Activated gamma-delta T cell treated with Interleukin-2 at 50 U/mL for 16 hours (primary cell): ENCODE measurements around the gene ELAPOR2.
"Not testable (repeated sequence)": the region's sequence is repeated elsewhere in the genome, so short reads cannot be mapped to it uniquely, and the experiment has no call there.

Experiments used
- DNase-seq: peaks from one replicate; pipeline ENCODE4 v3.0.0-alpha.2; 2020

Gene ELAPOR2

DNA sequence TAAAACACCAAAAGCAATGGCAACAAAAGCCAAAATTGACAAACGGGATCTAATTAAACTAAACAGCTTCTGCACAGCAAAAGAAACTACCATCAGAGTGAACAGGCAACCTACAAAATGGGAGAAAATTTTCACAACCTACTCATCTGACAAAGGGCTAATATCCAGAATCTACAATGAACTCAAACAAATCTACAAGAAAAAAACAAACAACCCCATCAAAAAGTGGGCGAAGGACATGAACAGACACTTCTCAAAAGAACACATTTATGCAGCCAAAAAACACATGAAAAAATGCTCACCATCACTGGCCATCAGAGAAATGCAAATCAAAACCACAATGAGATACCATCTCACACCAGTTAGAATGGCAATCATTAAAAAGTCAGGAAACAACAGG, 14.7 kb downstream of the ELAPOR2 start:
- not testable (repeated sequence) for DNase-seq

DNA sequence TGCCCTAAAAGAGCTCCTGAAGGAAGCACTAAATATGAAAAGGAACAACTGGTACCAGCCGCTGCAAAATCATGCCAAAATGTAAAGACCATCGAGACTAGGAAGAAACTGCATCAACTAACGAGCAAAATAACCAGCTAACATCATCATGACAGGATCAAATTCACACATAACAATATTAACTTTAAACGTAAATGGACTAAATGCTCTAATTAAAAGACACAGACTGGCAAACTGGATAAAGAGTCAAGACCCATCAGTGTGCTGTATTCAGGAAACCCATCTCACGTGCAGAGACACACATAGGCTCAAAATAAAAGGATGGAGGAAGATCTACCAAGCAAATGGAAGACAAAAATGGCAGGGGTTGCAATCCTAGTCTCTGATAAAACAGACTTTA, 17.9 kb downstream of the ELAPOR2 start:
- DNase-seq, result not testable (repeated sequence)

DNA sequence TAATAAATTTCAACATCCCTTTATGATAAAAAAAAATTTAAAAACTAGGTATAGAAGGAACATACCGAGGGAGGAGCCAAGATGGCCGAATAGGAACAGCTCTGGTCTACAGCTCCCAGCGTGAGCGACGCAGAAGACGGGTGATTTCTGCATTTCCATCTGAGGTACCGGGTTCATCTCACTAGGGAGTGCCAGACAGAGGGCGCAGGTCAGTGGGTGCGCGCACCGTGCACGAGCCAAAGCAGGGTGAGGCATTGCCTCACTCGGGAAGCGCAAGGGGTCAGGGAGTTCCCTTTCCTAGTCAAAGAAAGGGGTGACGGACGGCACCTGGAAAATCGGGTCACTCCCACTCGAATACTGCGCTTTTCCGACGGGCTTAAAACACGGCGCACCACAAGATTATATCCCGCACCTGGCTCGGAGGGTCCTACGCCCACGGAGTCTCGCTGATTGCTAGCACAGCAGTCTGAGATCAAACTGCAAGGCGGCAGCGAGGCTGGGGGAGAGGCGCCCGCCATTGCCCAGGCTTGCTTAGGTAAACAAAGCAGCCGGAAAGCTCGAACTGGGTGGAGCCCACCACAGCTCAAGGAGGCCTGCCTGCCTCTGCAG, 19.7 kb downstream of the ELAPOR2 start:
- DNase-seq, result peak; percentile 34

DNA sequence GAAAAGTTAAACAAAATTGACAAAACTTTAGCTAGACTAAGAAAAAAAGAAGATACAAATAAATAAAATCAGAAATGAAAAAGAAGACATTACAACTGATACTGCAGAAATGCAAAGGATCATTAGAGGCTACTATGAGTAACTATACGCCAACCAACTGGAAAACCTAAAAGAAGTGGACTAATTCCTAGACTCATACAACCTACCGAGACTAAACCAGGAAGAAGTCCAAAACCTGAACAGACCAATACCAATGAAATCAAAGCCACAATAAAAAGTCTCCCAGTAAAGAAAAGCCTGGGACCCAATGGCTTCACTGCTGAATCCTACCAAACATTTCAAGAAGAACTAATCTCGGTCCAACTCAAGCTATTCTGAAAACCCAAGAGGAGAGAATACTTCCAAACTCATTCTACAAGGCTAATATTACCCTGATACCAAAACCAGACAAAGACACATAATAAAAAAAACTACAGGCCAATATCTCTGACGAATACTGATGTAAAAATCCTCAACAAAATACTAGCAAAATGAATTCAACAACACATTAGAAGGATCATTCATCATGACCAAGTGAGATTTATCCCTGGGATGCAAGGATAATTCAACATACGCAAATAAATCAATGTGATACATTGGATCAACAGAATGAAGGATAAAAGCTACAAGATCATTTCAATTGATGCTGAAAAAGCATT, 20.3 kb downstream of the ELAPOR2 start:
- DNase-seq, result no peak

DNA sequence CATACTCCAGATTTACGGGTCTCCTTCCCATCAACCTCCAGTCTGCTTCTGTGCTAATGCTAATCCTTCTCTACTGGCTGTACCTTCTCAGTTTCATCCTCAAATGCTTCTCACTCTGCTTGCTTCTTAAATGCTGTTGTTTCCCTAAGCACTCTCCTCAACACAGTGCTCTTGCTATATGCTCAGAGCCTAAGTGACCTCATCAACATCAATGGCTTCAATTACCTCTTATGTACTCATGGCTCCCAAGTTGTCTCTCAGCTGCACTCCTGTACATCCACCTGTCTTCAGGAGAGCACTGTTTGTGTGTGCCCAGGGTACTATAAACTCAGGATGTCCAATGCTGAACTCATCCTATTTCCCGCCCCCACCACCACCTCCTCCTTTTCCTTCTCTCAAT, 22.5 kb downstream of the ELAPOR2 start:
- no peak for DNase-seq

DNA sequence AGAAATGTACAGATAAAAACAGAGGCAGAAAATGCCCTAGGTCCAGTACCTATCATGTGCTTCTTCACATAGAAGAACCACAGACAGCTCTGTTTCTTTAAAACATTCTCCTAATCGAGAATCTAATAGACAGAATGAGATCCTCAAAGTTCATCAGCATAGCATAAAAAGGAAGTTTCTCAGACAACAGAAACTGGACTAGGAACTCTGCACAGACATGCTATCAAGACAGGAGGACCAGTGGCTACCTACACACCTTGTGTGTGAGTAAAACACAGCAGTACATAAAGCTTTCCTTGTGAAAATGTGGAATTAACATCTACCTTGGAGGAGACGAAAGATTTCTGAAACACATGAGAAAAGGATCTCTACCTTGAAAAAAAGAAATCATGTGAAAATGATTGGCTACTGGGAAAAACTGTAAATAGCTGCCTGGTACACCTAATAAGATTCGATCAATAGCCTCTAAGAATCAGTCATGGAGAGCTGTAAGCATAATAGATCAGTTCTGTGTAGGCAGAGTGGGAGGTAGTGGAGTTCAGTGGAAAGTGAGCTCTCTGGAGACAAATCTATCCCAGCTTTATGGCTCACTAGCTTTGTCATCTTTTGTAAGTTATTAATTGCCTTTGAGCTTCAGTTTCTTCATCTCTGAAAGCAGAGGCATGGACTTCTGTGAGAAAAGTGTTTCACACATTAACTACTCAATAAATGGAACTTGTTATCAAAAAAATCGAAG, 26.7 kb downstream of the ELAPOR2 start:
- no peak for DNase-seq

DNA sequence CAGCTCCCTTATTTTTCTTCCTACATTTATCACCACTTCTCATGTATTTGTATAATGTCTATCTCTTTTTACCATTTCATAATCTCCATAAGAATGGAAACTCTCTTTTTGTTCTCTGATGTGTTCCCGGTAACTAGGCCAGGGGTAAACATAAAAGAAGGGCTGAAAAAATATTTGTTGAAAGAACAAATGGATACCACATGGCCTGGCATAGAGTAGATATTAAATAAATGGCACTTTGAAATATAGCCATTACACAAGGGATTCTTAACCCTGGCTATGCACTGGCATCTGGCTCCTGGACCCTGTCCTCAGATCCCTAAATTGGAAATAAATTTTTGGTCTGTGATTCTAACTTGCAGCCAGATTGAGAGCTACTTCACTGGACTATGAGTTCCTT, 30.4 kb downstream of the ELAPOR2 start:
- DNase-seq, result no peak

DNA sequence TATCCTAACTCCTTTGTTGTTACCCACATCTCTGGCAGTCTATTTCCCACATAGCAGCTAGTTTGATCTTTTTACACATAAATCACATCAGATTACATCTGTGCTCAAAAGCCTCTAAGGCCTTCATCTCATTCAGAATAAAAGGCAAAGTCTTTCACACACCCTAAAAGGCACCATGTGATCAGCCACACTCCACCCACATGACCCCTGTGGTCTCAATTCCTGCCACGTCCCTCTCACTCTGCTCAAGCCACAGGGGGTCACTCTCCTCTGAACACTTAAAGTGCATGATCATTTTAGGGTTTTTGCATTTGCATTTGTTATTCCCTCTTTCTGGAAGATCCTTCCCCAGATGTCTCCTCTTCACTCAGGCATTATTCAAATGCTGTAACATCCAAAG, 30.8 kb downstream of the ELAPOR2 start:
- no peak for DNase-seq

DNA sequence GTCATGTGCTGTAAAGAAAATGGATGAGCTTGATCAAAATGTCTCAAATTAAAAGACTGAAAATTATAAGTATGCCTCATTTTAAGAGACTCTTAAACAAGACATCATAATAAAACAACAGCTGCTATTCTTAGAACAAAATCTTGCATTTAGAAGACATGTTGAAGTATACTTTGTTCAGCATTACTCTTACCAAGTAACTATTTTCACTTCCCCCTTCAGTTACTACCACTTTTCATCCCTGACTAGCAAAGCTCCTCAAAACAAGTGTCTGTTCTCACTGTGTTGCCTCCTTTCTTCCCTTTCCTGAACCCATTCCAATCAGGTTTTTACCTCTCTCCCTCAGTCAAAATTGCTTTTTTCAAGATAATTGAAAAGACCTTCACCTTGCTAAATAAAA, 31.6 kb downstream of the ELAPOR2 start:
- DNase-seq, result no peak

DNA sequence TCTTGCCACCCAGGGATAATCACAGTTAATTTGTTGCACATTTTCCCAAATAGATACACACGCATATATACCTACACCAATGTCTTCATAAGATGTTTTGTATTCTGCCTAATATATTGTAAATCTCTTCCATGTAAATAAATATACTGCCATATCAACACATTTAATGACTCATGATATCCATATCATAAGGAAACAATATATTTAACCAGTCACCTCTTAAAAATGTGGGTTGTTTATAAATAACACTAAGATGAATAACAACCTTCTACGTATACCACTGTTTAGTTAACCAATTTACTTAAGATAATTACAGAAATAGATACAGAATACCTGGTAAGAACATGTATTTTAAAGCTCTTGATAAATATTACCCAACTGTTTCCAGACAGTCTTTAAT, 38.2 kb downstream of the ELAPOR2 start:
- no peak for DNase-seq

DNA sequence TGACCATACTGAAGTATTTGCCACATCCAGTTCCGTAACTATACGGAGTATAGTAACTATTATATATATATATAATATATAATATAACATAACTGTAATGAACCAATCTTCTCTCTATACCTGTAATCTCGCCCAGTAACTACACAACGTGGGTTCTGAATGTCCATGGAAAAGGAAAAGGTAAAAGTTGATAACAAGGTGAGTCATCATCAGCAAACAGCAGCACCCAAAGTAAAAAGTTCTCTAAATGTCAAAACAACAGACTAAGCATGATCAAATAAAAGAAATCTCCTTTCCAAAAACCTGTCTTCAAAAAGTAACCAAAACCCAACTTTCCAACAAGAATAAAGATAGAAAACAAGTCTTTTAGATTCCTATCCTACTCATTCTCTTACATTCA, 42.8 kb downstream of the ELAPOR2 start:
- DNase-seq, result no peak

DNA sequence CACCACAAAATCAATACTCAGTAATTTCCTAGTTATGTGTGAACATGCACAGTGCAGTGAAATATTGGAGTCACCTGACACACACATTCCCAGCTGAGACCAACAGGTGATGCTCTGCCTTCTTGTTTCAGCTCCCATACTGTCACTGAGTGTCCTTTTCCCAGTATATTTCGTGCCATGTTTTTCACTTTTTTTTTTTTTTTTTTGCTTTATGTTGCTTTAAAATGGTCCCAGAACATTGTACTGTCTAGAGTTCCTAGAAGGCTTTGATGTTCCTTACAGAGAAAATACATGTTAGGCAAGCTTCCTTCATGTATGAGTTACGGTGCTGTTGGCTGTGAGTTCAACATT, 45.6 kb downstream of the ELAPOR2 start:
- no peak for DNase-seq

DNA sequence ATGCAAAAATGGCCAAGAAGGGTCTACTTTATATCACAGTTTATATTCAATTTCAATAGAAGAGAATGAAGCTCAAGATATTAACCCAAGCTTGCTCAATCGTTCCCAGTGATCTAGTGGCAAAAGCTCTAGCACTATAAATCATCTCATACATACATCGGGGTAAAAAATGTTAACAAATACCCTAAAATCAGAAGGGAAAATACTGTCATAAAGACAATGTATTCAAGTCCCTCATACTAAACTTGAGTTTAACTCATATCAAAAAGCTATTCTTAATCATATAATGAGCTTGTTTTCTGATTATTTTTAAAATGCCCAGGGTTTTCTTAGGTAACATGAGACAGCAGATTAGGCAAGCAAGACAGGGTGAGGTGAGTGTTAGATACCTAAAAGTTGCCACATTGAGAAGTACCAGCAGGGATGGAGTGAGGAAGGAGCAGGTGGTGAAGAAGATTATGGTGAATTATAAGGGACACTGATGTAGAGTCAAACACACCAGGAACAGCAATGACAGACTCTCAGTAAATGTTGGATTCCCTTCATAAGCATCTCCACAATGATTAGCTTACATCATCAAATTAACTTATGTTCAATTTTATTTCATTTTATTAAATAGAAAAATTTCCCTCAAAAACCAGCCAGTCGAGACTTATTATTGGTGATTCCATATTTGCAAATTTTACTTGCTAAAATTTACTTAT, 46.2 kb downstream of the ELAPOR2 start:
- no peak for DNase-seq
